Stomach (tissue), 9 donors: ENCODE data around the gene MEGF6. TPM values are rescaled to one million over a fixed set of nuclear protein-coding genes. Genes with fewer than 3 reads are reported as not detected.

Experiments
- DNase-seq, 2 donors: peaks; one replicate each; pipeline versions ENCODE4 v3.0.0 to v3.0.0-alpha.2; 2013 to 2019
- H3K27ac ChIP-seq, 5 donors: fragments of 200-600 bp in 4 of 5; sonication (generic) in 4 of 5; one replicate each; pipeline ENCODE4 v1.5.1; 2013 to 2019; ENCODE audit warnings: mild to moderate bottlenecking in 1 of 5, moderate library complexity in 1 of 5
- H3K27me3 ChIP-seq, 3 donors: fragments of 200-600 bp; sonication (generic); one replicate each; pipeline ENCODE4 v1.5.1; 2017 to 2019; ENCODE audit warnings: mixed run types in 1 of 3
- H3K36me3 ChIP-seq, 4 donors: fragments of 200-600 bp; sonication (generic); 1 replicate in 3 of 4; 2 replicates in 1 of 4; pipeline ENCODE4 v1.5.1; 2016 to 2019
- H3K4me1 ChIP-seq, 4 donors: fragments of 200-600 bp; sonication (generic); one replicate each; pipeline ENCODE4 v1.5.1; 2016 to 2019
- H3K4me3 ChIP-seq, 4 donors: fragments of 200-600 bp; sonication (generic) in 3 of 4; one replicate each; pipeline ENCODE4 v1.5.1; 2016 to 2019; ENCODE audit warnings: mild to moderate bottlenecking in 1 of 4
- H3K9me3 ChIP-seq, 4 donors: fragments of 200-600 bp; sonication (generic); one replicate each; pipeline ENCODE4 v1.5.1; 2016 to 2019
- EP300 ChIP-seq: sonication (generic); formaldehyde crosslinking; IDR thresholded peaks from one replicate; pipeline ENCODE4 v1.6.1; 2017; ENCODE audit warnings: antibody characterized with exemption
- POLR2A ChIP-seq, 4 donors: fragments of 450-650 bp; IDR thresholded peaks; one replicate each; pipeline ENCODE4 v1.6.1; 2016; ENCODE audit warnings: antibody characterized with exemption in 4 of 4, control low read depth in 2 of 4, mild to moderate bottlenecking in 1 of 4, moderate library complexity in 1 of 4
- POLR2AphosphoS5 ChIP-seq, 3 donors: sonication (generic); formaldehyde crosslinking; IDR thresholded peaks; one replicate each; pipeline ENCODE4 v1.6.1; 2016; ENCODE audit warnings: antibody characterized with exemption in 3 of 3
- WGBS, 5 donors: extraction: QIAGEN DNeasy Blood & Tissue Kit in 3 of 5; methylation state at CpG; one replicate each; pipeline versions ENCODE4 v1.1.5 to v1.1.7; 2013 to 2018; 5-methylcytosine and 5-hydroxymethylcytosine counted together
- intact Hi-C: fragments of 100-400 bp; cut with DNase I; formaldehyde crosslinking; loops from one replicate; pipeline ENCODE4 v1.15.1; 2023; ENCODE audit warnings: low total_unique reads
- polyA plus RNA-seq, 3 donors: library from polyadenylated mRNA; stranded (reverse); fragments of 200-250 nt; gene quantifications; one replicate each; pipeline ENCODE4 v1.2.3, GENCODE V29; 2013
- total RNA-seq, 5 donors: library from RNA; depleted of rRNA; stranded (reverse); fragments of >200 nt; gene quantifications; one replicate each; pipeline versions ENCODE4 v1.1.0 to v1.2.3, GENCODE V29; 2014 to 2016
- TF ChIP-seq, protein P1 (sequence below), 7 experiments: fragments of 450-650 bp in 4 of 7; fragments of 200-600 bp in 3 of 7; sonication (generic) in 3 of 7; IDR thresholded peaks; one replicate each; pipeline ENCODE4 v1.5.1; 2016 to 2019; ENCODE audit warnings: antibody characterized with exemption in 7 of 7, control low read depth in 2 of 7, mild to moderate bottlenecking in 1 of 7
- donor health status: healthy with polysubstance abuse.
- donor health status: Bipolar disorder and iron deficiency.
- donor health status: healthy.

Gene MEGF6
- total and polyA plus RNA-seq, 8 donors: 2.6 to 57.2 (median 26.7) TPM

DNA sequence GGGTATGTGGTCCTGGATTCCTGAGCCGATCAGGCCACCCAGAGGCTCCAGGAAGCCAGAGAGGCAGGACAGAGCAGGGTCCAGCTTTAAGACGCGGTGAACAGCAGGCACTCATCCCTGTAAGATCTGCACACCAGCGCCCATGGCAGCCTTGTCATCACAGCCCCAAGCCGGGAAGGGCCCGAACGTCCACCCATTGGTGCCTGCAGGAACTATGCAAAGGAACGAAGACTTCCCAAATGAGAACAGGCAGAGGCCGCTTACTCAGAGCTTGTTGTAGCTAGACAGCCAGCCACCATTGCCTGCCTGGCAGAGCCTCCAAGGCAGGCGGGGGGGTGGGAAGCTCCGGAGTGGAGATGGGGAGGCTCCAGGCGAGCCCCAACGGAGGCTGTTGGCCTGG, 169.0 kb downstream of the MEGF6 start:
- Histone ChIP-seq H3K36me3 (no peaks in the 10 kb centered on the region), H3K27me3 (peaks cover 0 to 57% (median 4%) of the 10 kb centered on the region in 3 donors), H3K9me3 (peaks cover 0 to 5% (median 2%) of the 10 kb centered on the region in 4 donors), H3K27ac (no peak overlapping the region), H3K4me1 (no peaks in the 10 kb centered on the region), H3K4me3 (no peak overlapping the region)
- intact Hi-C loops: no loop called here
- 74 to 91% (median 81%) methylated on average over 10 to 13 of the region's 13 CpGs for WGBS, 5 donors
- no peak for DNase-seq
- no peak for TF ChIP-seq POLR2AphosphoS5 (IDR thresholded peaks at IDR 0.05)
- TF ChIP-seq EP300: no peak
- TF ChIP-seq POLR2A (IDR thresholded peaks at IDR 0.05): no peak

DNA sequence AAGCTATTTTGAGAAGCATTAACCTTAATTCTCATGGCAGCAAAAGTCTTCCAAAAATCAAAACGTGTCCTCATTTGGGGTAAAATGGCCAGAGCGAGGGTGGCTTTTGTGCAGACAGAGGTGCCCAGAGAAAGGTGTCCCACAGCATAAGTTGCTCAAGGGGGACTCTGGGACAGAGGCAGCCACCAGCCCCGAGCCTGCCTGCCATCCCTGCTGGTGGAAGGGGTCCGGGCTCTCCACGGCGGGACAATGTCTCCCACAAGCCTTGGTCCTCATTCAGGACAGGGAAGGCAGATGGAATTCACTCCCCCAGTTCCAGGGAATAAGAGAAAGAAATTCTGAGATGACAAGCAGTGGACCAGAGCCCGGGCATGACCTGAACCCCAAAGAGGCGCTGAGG, 169.4 kb downstream of the MEGF6 start:
- Histone ChIP-seq H3K27ac (no peak overlapping the region), H3K27me3 (peaks cover 0 to 62% (median 4%) of the 10 kb centered on the region in 3 donors), H3K4me3 (no peak overlapping the region), H3K4me1 (no peaks in the 10 kb centered on the region), H3K9me3 (peaks cover 0 to 5% (median 2%) of the 10 kb centered on the region in 4 donors), H3K36me3 (no peaks in the 10 kb centered on the region)
- TF ChIP-seq, protein P1, sequence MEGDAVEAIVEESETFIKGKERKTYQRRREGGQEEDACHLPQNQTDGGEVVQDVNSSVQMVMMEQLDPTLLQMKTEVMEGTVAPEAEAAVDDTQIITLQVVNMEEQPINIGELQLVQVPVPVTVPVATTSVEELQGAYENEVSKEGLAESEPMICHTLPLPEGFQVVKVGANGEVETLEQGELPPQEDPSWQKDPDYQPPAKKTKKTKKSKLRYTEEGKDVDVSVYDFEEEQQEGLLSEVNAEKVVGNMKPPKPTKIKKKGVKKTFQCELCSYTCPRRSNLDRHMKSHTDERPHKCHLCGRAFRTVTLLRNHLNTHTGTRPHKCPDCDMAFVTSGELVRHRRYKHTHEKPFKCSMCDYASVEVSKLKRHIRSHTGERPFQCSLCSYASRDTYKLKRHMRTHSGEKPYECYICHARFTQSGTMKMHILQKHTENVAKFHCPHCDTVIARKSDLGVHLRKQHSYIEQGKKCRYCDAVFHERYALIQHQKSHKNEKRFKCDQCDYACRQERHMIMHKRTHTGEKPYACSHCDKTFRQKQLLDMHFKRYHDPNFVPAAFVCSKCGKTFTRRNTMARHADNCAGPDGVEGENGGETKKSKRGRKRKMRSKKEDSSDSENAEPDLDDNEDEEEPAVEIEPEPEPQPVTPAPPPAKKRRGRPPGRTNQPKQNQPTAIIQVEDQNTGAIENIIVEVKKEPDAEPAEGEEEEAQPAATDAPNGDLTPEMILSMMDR (IDR thresholded peaks at IDR 0.05): no peak
- TF ChIP-seq POLR2AphosphoS5 (IDR thresholded peaks at IDR 0.05) (no peak), POLR2A (IDR thresholded peaks at IDR 0.05) (no peak), EP300 (no peak)
- DNase-seq: no peak
- intact Hi-C loops: no loop called here
- WGBS, 5 donors: 78 to 90% (median 87%) methylated on average over 6 to 8 of the region's 8 CpGs

DNA sequence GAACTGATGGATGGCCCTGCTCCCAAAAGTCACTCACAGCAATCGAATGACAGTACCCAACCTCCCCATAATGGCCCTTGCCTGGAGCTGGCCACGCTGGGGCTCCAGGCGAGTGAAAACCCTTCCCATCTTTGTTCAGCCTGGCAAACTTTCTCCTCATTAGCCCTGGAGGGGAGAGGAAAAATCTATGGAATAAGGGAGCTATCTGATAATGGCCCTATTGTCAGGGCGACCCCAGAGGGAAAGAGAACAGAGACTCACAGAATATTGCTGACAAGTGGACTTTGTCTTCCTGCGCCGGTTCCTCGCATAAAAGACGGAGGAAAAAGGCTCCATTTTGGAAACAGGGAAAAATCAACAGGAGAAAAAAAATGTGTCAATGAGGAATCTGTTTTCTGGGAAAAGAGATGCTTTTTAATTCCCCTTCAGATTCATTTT, 169.9 kb downstream of the MEGF6 start:
- Histone ChIP-seq H3K4me3 (no peak overlapping the region), H3K36me3 (no peaks in the 10 kb centered on the region), H3K27ac (no peak overlapping the region), H3K9me3 (peaks cover 0 to 5% (median 1%) of the 10 kb centered on the region in 4 donors), H3K27me3 (peaks cover 0 to 64% (median 4%) of the 10 kb centered on the region in 3 donors), H3K4me1 (no peaks in the 10 kb centered on the region)
- intact Hi-C loops: no loop called here
- WGBS, 5 donors: 52 to 75% (median 64%) methylated on average over 8 of the region's 8 CpGs
- DNase-seq: no peak
- TF ChIP-seq, protein P1 (IDR thresholded peaks at IDR 0.05): no peak
- TF ChIP-seq POLR2A (IDR thresholded peaks at IDR 0.05) (no peak), POLR2AphosphoS5 (IDR thresholded peaks at IDR 0.05) (no peak), EP300 (no peak)

DNA sequence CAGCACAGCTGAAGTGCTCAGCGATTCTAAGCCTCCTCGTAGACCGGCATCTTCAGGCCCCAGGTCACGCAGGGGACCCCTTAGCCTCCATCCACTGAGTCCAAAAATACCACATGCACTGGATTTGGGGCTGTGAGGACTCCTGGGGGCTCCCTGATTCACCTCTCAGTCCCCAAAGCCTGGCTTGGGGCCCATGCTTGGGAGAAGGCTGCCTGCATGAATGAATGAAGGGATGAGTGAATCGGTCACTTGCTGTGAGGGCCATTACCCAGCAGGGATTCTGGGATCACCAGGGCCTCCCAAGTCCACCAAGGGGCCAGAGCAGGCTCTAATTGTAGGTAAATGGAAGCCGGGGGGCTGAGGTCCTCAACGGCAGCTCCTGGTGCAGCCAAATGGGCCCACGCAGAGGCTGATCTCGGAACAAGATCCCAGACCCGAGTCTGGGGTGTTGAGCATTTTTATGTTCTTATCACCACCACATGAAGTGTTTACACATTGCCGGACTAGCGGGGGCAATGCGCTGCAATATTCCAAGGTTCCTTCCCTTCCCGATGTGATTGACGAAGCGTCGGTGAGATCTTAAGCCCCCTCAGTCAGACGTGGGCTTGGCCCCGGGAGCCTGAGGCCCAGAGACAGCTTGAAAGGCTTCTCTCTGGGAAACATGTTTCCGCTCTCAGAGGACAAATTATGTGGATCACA, 170.4 kb downstream of the MEGF6 start:
- Histone ChIP-seq H3K9me3 (peaks cover 0 to 4% (median 0%) of the 10 kb centered on the region in 4 donors), H3K4me3 (no peak overlapping the region), H3K27me3 (peaks cover 0 to 64% (median 4%) of the 10 kb centered on the region in 3 donors), H3K4me1 (no peaks in the 10 kb centered on the region), H3K27ac (no peak overlapping the region), H3K36me3 (no peaks in the 10 kb centered on the region)
- intact Hi-C loops: no loop called here
- 53 to 61% (median 54%) methylated on average over 19 to 20 of the region's 20 CpGs for WGBS, 5 donors
- no peak for DNase-seq
- TF ChIP-seq, protein P1 (IDR thresholded peaks at IDR 0.05): no peak
- no peak for TF ChIP-seq EP300
- TF ChIP-seq POLR2A (IDR thresholded peaks at IDR 0.05): no peak
- TF ChIP-seq POLR2AphosphoS5 (IDR thresholded peaks at IDR 0.05): no peak

DNA sequence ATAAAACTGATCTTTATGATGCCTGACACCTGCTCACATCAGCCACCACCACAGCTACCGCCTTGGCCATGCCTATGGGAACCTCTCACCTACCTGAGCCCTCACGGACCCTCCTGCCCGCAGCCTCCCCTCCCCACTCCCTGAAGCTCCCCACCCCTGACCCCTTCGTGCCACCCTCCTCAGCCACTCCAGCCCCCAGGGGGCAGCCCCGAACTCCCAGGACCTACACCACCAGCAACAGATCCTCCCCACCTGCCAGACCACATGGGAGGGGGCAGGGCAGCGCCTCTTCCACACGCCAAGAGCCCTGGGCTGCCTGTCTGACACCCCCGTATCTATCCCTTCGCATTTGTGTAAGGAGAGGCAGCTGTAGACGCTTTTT, 171.0 kb downstream of the MEGF6 start:
- H3K9me3 ChIP-seq: no peaks in the 10 kb centered on the region
- H3K27ac ChIP-seq: no peak overlapping the region
- H3K27me3 ChIP-seq: peaks cover 0 to 64% (median 4%) of the 10 kb centered on the region in 3 donors
- no peaks in the 10 kb centered on the region for H3K36me3 ChIP-seq
- DNase-seq: no peak
- 42 to 63% (median 44%) methylated on average over 10 of the region's 10 CpGs for WGBS, 5 donors
- H3K4me3 ChIP-seq: no peak overlapping the region
- intact Hi-C loops: no loop called here
- H3K4me1 ChIP-seq: no peaks in the 10 kb centered on the region
- TF ChIP-seq POLR2A (IDR thresholded peaks at IDR 0.05): no peak
- TF ChIP-seq POLR2AphosphoS5 (IDR thresholded peaks at IDR 0.05): no peak
- TF ChIP-seq, protein P1 (IDR thresholded peaks at IDR 0.05): no peak
- TF ChIP-seq EP300: no peak
